Measurements from ENCODE around the gene PIK3CG.
"Not testable (repeated sequence)": the region's sequence is repeated elsewhere in the genome, so short reads cannot be mapped to it uniquely, and the experiment has no call there.

PIK3CG gene

DNA sequence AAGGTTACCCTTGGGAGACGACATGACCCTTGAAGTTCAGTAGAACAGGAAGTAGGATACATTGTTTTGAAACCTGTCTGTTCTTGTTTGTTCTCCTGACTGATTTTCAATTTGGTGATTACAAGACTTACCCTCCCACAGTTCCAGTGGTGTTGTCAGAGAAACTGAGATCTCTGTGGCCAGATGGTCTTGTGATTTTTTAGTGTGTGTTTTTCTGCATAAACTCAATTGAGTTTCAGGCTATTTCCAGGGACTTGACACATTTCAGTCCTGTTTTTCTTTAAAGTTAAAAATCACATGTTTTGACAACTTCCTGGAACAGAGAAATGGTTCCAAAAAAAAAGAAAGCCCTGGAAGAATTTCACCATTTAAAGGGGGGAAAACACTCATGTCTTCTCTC lies 22.3 kb downstream of the PIK3CG start:
- DNase-seq (ENCODE audit: low spot score): no peak

DNA sequence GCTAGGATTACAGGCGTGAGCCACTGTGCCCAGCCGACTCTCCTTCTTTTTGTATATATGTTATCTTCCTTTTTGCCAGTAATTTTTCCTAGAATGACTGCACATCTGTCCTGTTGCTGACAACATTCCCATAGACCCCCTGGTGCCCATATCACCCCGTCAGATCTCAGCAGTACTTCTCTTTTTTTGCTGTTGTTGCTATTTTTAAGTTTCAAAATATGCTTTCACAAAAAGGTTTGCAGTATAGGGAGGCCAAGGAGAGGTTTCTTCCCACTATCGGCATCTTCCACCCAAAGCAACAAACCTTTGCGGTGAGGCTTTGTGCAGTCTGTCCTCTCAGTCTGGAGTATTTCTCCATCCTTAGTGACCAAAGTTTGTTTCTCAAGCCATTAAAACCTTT lies 23.1 kb downstream of the PIK3CG start:
- DNase-seq (ENCODE audit: low spot score): no peak

DNA sequence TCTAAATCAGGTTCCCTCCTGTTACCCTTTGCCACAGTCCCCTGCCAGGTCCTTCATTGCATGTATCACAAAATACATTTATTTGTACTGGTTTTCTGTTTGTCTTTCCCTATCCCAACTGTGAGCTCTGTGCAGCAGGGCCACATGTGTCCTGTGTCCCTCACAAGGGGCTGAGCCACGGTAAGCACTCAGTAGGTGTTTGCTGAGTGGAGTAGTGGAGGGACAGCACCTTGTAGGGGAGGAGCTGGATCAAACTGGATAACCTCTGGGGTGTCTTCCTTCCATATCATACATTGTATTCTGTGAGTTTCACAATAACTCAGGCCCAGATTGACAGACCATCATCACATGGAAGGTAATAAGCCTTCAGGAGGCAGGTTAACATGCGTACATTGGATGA lies 25.9 kb downstream of the PIK3CG start:
- no peak for DNase-seq (ENCODE audit: low spot score)

DNA sequence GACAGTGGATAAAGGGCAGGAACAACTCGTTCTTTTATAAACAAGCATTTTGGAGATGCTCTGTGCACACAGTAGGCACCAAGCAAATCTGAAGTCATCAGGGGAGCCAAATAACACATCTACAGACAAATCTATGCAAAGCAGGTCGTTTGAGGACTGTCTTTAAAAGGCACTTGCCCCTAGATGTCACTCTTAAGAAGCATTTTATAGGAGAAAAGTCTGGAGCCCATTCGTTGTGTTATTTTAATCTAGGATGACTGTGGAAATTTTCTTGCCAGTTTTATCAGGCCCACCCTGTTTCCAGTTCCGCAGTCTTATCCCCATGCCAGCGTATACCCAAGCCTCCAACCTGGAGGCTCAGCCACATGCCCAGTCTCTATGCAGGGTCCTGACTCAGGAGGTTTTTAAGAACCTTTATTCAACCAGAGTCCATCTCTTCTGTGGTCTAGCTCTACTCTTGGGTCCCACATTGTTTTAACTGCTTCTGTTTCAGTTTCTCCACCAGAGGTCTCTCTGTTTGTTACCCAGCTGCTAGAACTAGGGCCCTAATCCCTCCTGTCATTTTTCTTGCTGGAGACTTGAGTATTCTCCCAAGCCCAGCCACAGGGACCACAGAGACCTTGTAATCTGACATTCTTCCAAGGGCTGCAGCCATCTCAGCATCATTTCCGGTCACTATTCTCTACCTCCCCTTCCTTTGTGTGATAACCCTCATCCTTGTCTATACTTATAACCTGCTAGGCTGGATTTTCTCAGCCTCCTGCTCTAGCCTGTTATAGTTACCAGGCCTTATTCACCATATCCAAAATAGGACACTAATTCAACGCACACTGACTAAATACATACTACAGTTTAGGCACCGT lies 26.7 kb downstream of the PIK3CG start:
- DNase-seq (ENCODE audit: low spot score): no peak

DNA sequence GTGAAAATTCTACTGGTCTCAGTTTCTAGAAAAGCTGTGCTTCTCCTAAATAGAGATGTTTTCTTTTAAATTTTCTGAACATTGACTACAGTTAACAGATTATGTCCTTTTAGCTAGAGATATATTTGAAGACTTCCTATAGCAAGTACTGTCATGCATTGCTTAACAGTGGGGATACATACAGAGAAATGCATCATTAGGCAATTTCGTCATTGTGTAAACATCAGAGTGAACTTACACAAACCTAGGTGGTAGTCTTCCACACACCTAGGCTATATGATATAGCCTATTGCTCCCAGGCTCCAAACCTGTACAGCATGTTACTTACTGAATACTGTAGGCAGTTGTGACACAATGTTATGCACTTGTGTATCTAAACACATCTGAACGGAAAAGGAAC lies 28.5 kb downstream of the PIK3CG start:
- no peak for DNase-seq (ENCODE audit: low spot score)

DNA sequence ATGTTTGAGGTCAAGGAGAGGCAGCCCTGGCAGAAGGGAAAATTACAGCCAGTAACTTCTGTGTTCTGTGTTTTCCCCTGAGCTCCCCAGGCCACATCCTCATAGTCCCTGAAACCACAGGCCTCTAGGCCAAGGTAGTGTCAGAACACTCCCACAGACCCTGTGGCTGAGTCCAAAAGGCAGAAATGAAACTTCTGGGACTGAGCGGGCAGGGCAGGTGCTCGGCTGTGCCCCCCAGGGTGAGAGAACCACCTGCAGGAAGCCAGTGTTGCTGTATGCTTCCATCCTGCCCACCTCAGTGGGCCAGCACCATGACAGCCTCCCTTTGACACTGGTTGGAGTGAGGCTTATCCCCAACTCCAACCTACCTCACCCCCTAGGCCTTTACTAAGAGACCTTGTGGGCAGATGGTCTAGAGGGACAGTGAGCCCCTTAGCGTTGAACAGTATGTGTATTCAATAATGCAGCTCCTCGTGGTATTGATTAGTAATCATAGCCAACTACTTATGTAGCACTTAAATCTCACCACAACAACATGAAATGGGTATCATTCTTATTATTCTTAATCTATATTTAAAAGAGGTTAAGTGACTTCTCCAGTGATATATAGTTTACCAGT lies 30.3 kb downstream of the PIK3CG start:
- DNase-seq (ENCODE audit: low spot score): no peak

DNA sequence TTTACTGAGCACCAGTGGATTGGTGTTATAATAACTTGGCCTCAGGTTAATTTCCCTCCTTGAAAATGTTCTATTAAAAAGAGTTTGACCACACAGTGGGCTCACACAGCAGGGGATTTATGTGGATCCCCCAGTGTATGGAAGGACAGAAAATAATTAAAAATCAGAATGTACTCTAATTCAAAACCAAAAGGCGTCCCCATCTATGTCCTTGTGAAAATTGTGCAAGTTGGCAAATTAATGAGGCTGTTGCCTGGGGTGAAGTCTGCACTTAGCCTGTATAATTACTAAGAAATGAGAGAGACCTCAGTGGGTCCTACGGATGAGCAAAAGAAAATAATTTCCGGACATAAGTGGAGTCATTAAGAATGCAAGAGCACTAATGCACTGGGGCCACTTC lies 31.1 kb downstream of the PIK3CG start:
- no peak for DNase-seq (ENCODE audit: low spot score)

DNA sequence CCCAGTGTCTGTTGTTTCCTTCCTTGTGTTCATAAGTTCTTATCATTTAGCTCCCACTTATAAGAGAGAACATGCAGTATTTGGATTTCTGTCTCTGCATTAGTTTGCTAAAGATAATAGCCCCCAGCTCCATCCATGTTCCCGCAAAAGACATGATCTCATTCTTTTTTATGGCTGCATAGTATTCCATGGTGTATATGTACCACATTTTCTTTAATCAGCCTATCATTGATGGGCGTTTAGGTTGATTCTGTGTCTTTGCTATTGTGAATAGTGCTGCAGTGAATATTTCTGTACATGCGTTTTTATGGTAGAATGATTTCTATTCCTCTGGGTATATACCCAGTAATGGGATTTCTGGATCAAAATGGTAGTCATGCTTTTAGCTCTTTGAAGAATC lies 32.5 kb downstream of the PIK3CG start:
- DNase-seq (ENCODE audit: low spot score): not testable (repeated sequence)

DNA sequence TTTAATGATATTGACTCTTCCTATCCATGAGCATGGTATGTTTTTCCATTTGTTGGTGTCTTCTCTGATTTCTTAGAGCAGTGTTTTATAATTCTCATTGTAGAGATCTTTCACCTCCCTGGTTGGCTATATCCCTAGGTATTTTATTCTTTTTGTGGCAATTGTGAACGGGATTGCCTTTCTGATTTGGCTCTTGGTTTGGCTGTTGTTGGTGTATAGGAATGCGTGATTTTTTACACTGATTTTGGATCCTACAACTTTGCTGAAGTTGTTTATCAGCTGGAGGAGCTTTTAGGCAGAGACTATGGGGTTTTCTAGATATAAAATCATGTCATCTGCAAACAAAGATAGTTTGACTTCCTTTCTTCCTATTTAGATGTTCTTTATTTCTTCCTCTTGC lies 33.9 kb downstream of the PIK3CG start:
- DNase-seq (ENCODE audit: low spot score): not testable (repeated sequence)

DNA sequence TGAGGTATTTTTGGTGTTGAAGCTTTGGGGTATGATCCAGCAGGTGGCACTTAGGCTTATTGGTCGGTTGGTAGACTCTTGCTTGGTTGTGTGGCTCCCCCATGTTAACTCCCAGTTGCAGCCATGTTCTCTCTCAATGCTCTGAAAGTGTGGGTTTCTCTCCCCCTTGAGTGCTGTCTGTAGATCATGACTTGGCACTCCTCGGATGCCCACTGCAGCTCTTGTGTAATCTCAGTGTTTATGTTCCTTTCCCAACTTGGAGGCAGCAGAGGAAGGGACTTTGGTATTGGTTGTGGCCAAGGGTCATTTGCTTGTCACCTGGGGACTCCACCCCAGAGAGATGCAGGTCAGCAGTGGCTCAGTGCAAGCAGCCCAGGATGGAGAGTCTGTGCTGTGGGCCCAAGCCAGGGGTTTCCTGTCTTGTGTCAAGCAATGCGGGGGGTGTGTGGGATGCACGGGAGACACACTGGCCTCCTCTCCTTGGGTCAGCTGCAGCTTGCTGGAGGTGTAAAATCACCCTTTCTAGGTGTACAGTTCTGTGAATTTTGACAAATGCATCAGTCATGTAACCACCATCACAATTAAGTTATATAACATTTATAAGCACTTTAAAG lies 36.9 kb downstream of the PIK3CG start:
- DNase-seq (ENCODE audit: low spot score): no peak

DNA sequence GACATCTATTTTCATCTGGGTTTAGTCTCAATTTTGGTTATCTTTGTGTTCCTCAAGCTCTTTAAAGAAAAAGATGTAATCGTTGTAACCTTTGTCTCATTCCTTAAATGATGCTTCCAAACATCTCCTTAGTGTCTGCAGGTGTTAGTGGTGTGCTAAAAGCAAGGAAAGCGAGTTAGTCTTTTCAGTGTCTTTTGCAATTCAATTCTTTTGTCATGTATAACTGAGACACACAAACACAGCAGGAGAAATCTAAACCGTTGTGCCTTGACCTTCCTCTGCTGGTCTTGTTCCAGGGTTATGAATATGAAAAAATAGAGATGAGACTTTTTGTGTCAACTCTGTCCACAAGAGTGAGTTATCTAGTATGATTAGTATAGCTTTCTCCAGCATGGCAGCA lies 40.7 kb downstream of the PIK3CG start:
- no peak for DNase-seq (ENCODE audit: low spot score)

DNA sequence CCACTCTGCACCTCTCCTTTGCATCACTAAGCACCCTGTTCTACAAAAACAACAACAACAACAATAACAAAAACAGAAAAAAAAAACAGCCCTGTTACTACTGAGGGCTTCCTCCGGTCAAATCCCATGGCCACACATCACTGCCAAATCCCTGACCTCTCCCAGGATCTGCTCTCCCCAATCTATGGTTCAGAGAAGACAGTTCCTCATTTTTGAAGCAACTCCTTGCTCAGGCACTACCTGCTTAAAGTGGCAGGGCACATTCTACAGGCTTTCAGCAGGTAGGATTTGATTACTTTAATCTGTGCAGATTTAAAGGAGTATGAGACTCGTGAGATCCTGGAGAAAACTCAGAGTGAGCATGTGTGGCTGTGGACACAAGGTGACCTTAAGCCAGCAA lies 46.9 kb downstream of the PIK3CG start:
- no peak for DNase-seq (ENCODE audit: low spot score)

DNA sequence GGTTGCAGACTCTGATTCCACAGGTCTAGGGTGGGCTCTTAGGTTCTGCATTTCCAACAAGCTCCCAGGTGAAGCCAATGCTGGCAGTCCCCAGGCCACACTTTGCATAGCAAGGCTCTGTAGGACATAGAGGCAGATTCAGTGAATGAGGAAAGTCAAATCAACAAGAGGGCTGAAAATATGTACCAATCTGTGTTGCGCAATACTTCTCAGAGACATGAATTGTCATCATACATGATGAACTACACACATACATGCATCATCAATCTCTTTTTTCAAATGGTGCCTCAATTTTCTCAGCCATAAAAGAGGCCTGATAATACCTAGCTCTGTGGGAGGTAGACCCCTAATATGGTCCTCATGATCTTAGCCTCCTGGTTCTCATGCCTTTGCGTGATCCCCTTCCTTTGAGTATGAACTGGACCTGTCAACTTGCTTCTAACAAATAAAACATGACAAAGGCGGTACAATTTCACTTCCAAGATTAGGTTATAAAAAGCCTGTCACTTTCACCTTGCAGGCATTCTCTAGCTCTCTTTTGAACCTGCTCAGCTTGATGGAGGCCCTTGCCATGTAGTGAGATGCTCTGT lies 49.0 kb downstream of the PIK3CG start:
- DNase-seq (ENCODE audit: low spot score): no peak

DNA sequence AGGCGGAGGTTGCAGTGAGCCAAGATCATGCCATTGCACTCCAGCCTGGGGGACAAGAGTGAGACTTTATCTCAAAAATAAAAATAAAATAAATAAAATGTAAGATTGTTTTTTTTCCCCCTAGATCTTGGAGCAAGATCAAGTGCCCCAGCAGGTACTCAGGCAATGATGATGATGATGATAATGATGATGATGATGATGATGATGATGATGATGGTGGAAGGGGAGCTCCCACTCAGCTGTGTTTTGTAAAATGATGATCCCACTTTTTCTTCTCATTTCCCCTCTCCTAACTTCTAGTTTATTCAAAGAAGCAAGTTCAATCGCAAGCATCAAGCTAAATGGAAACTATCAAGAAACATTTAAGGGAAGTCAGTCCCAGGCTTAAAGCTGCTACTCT lies 50.3 kb downstream of the PIK3CG start:
- DNase-seq (ENCODE audit: low spot score): no peak

DNA sequence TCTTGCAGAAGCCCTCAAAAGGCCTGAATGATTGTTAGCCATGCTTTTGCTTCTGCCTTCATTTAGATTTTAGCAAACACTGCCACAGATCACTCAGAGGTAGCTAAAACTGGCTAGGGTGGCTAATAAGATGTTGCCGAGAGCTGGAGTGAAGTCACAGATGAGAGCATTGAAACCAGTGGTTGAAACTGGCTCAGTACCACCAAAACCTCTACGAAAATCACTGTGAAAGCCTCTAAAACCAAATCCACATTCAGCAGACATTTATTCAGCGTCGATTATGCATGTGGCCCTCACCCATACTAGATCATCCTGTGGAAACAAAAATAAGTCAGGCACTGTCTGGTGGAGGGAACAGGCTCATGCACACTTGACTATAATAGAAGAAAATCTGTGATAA lies 50.8 kb downstream of the PIK3CG start:
- DNase-seq (ENCODE audit: low spot score): no peak

DNA sequence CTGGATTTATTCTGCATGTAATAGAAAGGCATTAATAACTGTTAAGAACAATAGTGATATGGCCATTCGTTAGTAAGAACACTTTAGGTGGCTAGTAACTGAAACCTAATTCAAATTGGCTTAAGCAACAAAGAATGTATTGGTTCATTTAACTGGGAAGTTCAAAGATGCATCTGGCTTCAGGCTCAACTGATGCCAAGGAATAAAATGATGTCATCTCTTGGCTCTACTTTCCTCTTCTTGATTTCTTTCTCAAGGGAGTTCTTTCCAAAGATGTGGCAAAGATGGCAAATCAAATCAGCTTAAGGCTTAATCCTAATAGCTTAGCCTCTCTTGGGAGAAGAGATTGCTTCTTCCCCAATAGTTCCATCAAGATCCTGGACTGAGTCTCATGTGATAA lies 51.6 kb downstream of the PIK3CG start:
- peak; percentile 21 for DNase-seq (ENCODE audit: low spot score)

DNA sequence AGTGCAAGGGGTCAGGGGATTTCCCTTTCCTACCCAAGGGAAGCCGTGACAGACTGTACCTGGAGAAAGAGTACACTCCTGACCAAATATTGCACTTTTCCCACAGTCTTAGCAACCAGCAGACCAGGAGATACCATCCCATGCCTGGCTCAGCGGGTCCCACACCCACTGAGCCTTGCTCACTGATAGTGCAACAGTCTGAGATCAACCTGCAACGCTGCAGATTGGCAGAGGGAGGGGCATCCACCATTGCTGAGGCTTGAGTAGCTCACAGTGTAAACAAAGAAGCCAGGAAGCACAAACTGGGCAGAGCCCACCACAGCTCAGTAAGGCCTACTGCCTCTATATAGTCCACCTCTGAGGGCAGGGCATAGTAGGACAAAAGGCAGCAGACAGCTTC lies 53.9 kb downstream of the PIK3CG start:
- no peak for DNase-seq (ENCODE audit: low spot score)

DNA sequence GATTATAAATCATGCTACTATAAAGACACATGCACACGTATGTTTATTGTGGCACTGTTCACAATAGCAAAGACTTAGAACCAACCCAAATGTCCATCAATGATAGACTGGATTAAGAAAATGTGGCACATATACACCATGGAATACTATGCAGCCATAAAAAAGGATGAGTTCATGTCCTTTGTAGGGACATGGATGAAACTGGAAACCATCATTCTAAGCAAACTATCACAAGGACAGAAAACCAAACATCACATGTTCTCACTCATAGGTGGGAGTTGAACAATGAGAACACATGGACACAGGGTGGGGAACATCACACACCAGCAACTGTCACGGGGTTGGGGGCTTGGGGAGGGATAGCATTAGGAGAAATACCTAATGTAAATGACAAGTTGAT lies 59.4 kb downstream of the PIK3CG start:
- DNase-seq (ENCODE audit: low spot score): not testable (repeated sequence)

DNA sequence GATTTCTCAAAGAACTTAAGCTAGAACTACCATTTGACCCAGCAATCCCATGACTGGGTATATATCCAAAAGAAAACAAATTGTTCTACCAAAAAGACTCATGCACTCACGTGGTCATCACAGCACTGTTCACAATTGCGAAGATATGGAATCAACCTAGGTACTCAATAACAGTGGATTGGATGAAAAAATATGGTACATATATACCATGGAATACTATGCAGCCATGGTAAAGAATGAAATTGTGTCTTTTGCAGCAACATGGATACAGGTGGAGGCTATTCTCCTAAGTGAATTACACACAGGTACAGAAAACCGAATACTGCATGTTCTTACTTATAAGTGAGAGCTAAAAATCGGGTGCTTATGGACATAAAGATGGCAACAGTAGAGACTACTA lies 61.8 kb downstream of the PIK3CG start:
- no peak for DNase-seq (ENCODE audit: low spot score)

DNA sequence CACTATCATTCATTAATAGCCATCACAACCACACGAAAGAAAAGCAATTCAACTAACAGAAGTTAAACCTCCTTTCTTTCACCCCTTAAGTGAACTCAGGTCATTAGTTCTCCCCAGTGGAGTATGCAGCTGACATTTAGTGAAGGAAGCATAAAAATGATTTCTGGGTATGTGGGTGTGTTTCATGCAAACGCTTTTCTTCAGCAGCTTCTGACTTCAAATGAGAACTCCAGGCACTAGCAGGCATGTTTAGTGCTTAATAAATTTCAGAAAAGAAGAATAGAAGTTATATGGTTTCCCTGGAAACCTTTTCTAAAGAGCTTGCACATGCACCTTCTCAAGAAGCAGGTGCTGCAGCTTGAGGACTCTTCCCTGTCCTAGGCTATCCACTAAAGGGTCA lies 62.5 kb downstream of the PIK3CG start:
- no peak for DNase-seq (ENCODE audit: low spot score)

DNA sequence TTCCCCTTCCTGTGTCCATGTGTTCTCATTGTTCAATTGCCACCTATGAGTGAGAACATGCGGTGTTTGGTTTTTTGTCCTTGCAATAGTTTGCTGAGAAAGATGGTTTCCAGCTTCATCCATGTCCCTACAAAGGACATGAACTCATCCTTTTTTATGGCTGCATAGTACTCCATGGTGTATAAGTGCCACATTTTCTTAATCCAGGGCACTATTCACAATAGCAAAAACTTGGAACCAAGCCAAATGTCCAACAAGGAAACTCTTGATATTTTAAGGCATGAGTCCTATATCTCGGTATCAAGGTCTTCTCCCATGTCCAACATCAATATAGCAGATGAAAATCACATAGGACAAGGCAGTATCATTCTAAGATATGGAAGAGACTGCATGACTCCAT lies 64.5 kb downstream of the PIK3CG start:
- not testable (repeated sequence) for DNase-seq (ENCODE audit: low spot score)

DNA sequence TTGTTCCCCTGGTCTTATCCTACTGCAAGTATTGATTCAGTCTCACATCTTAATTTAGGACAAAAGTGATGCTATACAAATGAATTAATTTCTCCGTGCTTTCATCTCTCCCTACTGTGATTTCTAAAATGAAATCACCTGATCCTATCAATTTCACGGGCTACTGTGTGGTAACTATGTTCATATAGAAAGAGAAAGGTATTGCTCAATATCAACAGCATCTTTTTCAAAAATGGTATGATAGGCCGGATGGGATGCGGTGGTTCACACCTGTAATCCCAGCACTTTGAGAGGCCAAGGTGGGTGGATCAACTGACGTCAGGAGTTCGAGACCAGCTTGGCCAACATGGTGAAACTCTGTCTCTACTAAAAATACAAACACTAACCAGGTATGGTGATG lies 71.2 kb downstream of the PIK3CG start:
- DNase-seq (ENCODE audit: low spot score): no peak

DNA sequence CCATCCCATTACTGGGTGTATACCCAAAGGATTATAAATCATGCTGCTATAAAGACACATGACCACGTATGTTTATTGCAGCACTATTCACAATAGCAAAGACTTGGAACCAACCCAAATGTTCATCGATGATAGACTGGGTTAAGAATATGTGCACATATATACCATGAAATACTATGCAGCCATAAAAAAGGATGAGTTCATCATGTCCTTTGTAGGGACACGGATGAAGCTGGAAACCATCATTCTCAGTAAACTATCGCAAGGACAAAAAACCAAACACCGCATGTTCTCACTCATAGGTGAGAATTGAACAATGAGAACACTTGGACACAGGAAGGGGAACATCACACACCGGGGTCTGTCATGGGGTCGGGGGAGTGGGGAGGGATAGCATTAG lies 73.0 kb downstream of the PIK3CG start:
- not testable (repeated sequence) for DNase-seq (ENCODE audit: low spot score)

Measured in AG08395 (cell line).